Putamen (tissue), 1 donor: Measurements from ENCODE around the gene GABRG3.

Experiments used
- DNase-seq: peaks from one replicate; pipeline ENCODE4 v3.0.0-alpha.2; 2016; ENCODE audit warnings: low spot score

The GABRG3 gene

DNA sequence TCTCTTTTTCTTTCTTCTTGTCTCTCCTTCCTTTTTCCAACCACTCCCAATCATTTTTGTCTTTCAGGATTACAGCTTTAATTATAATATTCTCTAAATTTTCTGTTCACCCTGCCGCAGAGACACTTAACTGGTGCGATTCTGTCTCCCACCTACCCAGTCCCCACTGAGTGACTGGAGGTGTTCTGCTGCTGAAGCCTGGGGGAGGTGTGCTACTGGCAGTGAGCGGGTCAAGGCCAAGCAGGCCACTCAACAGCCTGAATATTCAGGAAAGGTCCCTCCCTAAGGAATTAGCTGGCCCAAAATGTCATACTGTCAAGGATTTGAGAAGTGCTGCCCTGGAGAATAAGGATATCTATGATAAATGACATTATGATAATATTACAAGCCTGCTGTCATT, 126.5 kb downstream of the GABRG3 start:
- DNase-seq, result no peak

DNA sequence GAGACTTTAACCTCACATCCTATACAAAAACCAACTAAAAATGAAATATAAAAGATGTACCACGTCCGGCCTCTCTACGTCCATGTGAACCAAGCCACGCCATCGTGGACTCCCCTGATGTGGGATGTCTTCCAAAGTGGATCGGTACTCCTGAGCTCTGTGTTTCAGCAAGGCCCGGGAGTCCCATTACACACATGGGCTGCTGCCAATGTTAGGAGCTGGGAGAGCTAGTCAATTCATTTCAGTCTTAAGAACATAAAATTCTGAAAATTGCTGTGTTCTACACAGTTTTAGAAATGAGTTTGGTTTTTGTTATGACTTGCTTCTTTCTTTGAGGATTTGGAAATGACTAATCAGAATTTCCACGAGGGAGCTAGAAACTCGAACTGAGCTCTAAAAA, 131.0 kb downstream of the GABRG3 start:
- no peak for DNase-seq

DNA sequence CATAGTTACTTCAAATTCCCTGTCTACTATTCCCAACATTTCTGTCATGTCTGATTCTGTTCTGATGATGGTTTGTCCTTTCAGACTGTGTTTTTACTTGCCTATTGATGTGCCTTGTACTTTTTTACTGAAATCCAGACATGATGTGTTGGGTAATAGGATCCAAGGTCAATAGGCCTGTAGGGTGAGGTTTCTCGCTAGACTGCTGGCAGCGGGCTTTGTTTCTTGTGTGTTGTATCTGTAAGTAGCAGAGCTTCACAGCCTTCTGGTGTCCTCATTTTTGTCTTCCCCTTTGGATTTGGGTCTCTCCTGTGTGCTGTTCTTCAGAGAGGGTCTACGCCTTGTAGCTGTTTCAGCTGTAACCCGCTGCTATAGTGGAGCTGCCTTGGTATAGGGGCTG, 140.3 kb downstream of the GABRG3 start:
- DNase-seq, result no peak

DNA sequence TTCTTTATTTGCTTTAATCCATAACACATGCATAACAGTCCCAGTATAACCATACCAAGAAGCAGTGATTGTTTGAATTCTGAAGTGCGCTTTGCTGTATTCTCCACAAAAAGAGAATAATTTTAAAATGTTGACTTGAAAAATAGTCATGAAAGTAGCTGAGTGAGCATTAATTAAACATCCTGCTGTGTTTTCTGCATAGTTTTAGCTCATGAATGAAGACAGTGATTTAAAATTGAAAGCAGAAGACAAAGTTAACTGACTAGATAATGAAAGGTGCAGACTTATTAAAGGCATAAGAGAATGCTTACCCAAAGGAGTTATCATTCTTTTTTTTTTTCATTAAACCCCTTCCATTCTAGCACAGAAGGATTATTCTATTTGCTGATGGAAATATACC, 143.5 kb downstream of the GABRG3 start:
- DNase-seq, result no peak

DNA sequence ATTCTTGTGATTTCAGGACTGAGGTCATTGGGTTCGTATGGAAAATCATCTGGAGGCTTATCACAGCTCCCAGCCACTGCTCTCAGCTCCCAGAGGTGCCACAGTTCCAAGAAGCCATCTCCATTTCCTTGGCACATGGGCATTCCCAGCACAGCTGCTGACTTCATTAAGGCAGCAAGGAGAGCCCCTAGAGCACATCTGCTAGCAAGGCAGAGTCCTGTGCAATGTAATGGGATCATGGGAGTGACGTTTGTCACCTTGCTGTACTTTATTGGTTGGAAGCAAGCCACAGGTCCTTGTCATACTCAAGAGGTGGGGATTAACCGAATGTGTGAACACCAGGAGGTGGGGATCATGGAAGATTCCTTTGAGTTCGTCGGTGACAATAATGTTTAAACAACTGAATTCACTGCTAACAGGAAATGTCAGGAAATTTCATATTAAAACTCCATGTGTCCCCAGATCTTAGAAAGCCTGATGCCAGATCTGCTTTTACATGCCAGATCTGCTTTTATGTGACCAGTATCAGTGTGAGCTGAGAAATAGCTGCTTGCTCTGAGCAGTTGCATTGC, 148.8 kb downstream of the GABRG3 start:
- DNase-seq, result no peak

DNA sequence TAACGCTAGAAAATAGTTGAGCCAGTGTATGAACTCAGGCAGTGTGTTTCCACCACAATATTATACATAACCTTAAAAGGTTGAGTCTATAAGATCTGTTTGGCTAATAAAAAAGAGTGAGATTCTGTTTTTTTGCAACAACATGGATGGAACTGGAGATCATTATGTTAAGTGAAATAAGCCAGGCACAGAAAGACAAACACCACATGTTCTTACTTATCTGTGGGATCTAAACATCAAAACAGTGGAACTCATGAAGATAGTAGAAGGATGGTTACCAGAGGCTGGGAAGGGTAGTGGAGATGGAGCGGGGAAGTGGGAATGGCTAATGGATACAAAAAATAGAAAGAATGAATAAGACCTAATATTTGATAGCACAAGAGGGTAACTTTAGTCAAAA, 150.7 kb downstream of the GABRG3 start:
- DNase-seq, result no peak

DNA sequence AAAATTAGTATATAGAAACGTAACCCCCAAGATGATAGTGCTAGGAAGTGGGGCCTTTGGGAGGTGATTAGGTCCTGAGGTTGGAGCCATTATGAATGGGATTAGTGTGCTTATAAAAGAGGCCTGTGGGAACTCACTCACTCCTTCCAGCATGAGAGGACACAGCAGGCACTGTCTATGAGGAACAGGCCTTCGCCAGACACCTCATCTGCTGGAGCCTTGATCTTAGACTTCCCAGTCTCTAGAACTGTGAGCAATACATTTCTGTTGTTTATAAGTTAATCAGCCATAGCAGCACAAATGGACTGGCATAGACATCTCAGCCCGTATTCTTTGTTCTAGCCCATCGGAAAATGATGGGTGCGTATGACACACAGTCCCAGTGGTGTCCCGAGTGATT, 152.3 kb downstream of the GABRG3 start:
- no peak for DNase-seq

DNA sequence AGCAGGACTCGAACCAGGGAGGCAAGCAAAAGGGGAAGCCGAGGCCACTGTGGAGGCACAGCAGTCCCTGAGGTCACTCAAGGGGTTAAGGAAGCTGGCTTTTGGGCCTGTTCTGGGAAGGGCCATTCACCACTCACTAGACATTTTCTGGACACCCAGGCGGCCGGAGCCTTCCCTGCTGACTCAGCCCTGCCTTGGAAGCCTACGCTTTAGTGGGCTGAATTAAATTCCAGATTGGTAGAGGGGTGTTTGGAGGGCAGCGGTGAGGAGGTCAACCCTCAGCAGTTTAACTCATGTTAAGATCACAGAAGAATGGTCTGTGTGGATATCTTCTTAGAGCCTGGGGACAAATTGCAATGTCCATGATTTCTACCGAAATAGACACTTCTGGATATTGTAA, 152.8 kb downstream of the GABRG3 start:
- DNase-seq, result no peak

DNA sequence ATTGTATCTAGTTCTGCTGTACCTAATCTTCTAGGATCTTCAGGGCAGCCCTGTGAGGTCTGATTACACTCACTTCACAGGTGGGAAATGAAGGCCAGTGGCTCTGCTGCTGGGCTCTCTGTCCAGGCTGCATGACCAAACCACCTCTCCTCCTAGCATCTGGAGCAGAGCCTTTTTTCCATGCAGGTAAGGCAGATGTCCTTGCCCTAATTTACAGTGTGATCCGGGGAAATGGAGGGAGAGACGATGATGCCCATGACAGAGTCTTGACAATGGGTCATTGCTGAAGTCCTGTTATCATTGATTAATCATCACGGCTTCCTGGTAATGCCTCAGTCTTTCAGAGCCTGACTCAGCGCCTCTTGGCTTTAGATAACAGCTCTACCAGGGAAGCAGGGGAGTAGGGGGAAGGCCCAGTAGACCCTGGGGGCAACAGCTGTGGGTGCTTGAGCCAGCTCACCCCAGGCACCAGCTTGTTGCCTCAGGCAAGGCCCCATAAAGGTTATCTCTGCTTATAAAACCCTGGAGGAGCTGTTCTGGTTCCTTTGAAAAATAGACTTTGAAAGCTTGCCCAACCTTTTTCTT, 153.4 kb downstream of the GABRG3 start:
- no peak for DNase-seq

DNA sequence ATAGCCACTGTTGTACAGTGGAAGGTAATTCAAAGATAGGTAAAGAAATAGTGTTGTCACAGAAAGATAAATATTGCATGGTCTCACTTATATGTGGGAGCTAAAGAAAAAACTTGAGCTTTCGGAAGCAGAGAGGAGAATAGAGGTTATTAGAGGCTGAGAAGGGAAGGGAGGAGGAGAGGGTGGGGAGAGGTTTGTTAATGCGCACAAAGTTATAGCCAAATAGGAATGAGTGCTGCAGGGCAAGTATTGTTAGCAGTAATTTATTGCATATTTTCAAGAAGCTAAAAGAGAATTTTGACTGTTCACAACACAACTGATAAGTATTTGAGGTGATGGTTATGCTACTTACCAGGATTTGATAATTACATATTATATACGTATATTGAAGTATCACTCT, 154.2 kb downstream of the GABRG3 start:
- DNase-seq, result no peak

DNA sequence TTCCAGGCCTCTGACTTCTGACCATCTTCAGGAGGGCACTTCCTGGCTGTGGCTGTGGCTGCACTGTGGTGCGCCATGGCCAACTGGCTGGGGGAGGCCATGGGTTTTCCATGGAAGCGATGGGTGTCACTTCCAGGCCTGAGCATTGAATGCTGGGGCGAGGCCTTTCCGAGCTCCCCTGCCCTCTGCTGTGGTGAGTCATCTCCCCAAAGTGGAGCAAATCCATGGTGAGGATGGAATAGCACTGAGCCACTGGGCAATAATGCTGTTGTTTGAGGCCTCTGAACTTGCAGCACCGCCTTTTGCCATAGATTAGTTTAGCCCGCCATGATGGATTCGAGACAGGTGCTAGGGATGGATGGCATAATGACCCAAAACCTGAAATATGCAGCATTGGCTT, 155.5 kb downstream of the GABRG3 start:
- no peak for DNase-seq

DNA sequence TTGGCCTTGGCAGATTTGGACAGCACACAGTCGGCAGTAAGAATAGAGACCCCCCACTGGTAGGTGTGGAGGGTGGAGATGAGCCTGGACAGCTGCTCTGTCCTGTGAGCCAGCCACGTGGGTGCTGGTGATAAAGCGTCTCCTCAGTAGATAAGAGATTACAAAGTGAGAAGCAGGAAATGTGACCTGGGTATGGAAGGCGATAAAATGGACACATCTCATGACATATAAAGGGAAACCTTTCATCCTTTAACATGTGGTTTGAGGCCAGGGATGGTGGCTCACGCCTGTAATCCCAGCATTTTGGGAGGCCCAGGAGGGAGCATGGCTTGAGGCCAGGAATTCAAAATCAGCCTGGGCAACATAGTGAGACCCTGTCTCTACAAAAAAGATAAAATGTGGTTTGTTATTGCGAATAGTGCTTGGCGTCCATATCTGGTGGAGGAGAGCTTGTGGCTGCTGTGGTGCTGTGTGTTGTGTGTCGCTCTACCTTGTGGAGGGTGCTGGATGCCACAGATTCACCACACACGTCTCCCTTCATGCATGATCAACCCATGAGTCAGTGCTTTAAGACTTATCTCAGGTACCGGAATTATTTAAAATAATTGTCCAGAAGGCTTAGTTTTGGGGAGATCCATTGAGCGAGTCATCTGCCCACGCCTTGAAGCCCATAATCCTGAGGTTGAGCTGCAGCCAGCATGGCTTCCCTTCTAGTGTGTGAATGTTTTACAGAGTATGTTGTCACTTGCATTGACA, 157.0 kb downstream of the GABRG3 start:
- no peak for DNase-seq

DNA sequence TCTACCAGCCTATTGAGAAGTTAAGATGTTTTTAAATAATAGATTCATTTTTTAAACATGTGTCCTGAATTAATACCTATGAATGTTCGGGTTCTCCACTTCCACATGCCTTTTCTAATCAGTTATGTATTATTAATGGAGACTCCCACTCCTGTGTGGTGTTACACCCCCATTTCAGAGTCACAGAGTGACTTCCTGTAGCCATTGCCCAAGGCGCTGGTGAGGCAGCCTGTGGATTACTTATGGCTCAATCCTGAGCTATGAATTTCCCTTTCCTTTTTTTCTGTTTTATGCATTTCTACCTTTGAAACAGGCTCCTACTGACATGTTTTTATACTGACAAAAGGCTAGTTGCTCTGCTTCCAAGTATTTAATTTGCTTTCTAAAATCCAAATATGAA, 162.3 kb downstream of the GABRG3 start:
- DNase-seq, result no peak

DNA sequence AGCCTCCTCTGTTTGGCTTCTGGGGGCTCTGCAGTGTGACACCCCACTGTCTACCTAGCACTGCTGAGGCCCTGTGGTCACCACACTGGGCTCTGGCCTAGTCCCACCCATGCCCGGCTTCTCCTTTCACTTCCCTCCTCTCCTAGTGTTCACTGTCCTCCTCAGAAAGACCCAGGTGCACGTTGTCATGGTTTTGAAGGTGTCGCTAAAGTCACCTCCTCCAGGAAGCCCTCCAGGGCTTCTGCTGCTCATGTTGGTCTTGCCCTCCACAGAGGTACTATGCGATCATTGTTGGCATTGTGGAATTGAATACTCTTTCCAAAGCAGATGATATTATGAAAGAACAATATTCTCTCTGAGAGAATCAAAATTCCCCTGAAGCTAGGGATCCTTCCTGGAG, 163.5 kb downstream of the GABRG3 start:
- no peak for DNase-seq

DNA sequence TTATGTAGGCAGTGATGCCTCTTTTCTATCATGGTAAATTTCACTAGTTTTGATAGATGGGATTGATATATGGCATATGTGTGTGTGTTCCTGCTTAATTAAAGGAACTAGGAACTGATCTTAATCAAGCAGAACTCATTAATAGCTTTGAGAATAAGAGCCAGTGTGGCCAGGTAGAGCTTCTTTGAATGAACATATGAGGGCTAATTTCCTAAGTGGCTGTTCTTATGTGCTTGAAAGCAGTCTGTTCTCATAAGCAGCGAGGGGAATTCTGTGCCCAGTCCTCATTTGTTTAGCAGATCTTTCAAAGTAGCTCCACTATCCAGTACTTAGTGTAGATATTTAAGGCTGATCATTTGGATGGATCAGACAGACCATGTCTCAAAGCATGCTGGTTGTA, 164.2 kb downstream of the GABRG3 start:
- no peak for DNase-seq

DNA sequence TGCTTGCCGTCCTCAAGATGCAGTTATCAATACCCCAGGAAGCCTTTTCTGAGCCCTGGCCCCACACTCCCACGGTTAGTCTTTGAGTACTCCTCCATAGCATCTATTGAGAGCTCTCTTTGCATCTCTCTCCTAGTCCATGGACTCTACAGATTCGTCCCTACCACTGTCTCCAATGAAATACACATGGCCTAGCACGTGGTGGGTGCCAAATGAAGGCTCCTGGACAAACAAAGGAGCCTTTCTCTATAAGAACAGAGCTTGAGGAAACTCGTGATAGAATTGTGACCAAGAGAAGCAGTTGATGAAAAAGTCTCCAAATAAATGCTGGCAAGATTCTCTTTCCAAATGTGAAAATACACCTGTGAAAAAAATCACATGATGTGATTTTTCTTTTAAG, 166.1 kb downstream of the GABRG3 start:
- DNase-seq, result no peak

DNA sequence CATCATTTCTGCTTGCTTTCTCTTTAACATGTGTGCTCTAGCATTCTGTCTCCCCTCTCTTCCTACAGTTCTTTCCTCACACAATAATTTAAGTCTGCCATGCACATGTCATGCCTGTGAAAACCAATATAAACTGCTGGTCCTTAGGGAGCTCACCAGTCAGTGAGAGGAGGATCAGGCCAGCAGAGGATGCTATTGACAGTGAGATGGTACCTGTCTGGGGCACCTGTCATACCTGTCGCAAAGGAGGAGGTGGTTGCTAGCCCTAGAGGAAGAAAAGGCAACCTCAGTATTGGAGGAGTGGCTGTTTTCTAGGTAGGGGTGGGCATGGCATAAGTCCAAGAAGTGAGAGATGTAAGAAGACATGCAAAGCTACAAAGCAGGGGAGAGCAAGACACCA, 194.6 kb downstream of the GABRG3 start:
- no peak for DNase-seq

DNA sequence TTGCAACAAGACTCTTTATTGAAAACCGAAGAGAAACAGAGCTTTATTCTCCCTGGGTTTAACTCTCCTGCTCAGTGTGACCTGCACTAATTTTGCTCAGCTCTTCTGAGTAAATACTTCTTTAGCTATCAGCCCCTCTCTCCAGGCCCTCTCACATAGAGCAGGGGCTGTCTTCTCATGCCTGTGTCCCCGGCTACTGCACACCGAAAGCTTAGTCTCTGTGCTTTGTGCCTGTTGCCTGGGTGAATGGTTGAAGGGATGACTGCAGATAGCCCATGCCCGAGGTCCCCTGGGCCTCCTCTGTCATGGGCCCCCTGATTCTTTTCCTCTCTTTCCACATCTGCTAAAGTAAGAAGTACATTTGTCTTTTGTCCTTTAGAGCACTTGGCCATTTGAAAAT, 195.9 kb downstream of the GABRG3 start:
- no peak for DNase-seq

DNA sequence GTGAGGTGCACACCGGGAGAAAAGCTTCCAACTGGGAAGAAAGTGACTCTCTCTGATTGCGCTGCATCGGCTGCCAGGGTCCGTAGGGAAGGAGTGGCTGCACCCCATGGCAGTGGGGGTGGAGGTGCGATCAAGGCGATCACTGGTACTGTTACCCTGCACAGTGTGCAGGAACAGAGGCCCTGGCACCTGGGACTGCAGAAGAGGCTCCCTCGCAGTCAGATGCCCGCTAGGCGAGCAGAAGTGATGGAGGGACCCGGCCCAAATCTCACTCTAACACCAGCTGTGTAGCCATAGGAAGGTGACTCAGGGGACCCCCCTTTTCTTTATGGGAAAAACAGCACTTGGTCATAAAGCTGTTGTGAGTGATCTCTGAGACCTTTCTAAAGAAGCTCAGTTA, 196.8 kb downstream of the GABRG3 start:
- DNase-seq, result no peak

DNA sequence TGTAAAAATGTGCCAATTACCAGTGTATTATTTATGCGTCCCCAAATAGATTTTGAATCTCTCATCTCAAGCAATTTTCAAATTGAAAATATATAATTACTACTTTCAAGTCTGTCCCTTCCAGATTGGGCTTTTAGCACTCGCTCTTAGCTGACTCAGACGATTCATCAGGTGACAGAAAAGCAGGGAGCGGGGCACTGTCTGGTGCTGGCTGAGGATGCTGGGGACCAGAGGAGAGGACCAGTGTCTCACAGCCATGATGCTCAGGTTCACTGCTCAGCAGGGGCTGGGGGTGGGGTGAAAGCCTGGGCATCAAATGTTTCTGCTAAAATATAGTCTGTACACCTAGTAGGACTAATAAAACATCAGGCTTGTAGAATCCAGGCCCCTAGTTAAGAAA, 199.9 kb downstream of the GABRG3 start:
- no peak for DNase-seq

DNA sequence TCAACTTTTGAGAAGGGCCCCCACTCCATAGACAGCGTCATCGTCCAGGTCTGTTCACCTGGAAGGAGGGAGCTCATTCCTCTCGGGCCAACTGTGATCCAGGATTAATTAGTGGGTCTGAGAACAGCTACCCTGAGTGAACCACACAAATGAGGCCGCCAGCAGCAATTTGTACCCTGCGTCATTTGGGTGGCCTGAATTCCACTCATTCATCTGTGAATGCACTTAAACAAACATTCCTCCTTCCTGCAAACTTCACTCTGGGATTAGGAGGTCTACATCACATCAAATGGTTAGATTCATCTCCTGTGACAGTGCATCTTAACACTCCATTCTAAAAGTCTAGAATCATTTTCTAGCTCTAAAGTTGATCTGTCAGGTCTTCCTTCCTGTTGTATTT, 201.8 kb downstream of the GABRG3 start:
- DNase-seq, result no peak

DNA sequence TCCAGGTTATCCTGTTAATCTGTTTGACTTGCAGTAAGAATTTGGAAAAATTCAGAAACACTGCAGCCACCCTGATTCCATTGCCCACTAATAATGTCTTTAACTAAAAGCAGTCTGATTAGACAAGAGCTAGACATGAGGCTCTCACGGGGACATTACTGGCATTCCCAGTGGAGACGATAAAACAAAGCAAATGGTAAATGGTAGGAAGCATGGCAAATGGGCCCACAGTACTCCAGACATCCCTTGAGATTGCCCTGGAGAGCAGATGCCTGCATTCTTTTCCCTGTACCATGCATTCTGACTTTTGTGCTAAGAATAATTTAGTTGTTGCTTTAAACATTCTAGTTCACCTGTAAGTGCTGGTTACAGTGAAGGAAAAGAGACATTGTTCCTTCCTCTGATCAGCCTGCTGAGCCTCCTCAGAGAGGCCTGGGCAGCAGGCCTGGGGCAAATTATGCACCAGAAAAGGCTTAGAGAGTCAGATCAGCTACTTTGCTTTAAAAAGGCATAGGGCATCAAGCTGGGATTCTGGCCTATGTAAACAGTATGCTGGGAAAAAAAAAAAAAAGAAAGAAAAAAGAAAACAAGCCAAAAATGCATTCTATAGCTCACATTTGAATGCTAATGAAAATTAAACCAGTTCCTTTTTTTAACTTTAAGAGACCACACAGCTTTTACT, 204.6 kb downstream of the GABRG3 start:
- no peak for DNase-seq

DNA sequence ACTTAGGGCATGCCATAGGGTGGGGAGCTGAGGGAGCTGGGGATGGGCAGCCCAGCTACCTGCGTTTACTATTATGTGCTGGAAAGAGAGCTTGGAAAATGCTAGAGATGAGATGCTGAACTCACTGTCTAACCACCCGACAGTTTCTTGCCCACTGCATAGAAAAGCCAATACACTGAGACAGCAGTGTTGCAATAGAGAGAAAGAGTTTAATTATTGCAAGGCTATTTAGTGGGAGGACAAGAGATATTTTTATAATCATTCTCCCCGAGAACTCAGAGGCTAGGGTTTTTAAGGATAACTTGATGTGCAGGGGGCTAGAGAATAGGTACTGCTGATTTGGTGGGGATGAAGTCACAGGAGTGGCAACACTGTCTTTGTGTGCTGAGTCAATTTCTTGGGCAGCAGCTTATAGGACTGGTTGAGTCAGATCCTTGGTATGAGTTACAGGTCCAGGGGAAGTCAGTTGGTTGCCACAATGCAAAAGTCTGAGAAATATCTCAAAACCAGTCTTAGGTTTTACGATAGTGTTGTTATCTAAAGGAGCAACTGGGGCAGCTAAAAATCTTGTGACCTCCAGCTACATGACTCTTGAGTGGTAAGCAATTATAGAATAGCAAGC, 205.9 kb downstream of the GABRG3 start:
- no peak for DNase-seq
